GM19099 (cell line): ENCODE data around the gene KIF25.

Experiments
- POLR2A ChIP-seq: IDR thresholded peaks from 3 replicates; pipeline ENCODE4 v1.6.1; 2011; ENCODE audit warnings: low read depth; ENCODE audit not compliant: insufficient read length; ENCODE audit errors: extremely low read depth

The KIF25 gene

GRCh38 chr6:167985911-167986595 is 11.4 kb upstream of the KIF25 start:
- TF ChIP-seq POLR2A = no peak

GRCh38 chr6:167987396-167988153 is 9.9 kb upstream of the KIF25 start:
- no peak for TF ChIP-seq POLR2A

GRCh38 chr6:167988154-167988495 is 9.3 kb upstream of the KIF25 start:
- TF ChIP-seq POLR2A = no peak

GRCh38 chr6:167988945-167989841 is 8.3 kb upstream of the KIF25 start:
- no peak for TF ChIP-seq POLR2A

- TF ChIP-seq POLR2A = no peak
Measured at GRCh38 chr6:167990016-167990945, 7.2 kb upstream of the KIF25 start.

DNA sequence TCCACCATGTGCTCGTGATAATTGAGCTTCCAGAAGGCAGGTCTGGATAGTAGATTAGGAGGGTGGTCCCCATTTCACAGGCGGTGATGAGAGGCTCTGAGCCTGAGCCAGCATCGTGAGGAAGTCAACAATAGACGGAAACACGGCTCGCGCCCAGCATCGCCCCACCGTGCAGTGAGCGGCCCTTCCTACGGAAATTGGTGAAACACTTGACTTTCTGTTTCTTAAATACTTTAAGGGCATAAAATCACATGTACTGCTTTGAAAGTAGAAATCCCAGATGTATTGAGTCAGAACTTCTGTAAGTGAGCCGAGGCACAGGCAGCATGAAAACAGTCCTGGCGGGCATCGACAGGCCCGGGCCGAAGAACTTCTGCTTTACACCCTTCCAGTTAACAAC is 4.3 kb upstream of the KIF25 start:
- TF ChIP-seq POLR2A = no peak

DNA sequence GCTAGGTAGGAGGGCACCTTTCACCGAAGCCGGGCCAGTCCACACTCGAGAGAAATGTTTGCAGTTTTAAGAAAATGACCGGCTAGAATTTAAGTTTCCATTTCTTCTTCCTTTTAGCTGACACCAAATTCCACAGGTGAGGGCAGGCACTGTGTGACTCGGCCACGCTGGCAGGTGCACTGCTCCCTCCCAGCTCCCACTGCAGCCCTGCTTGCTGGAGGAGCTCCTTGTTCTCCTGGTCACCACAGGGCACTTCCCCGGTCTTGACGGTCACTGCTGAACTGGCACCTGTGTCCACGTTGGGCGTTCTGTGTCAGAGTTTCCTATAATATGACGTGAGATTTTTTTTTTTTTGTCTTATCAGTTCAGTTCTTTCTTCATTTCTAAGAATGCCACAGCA is 3.6 kb upstream of the KIF25 start:
- no peak for TF ChIP-seq POLR2A

- no peak for TF ChIP-seq POLR2A
Measured at GRCh38 chr6:167995302-167995701, 2.2 kb upstream of the KIF25 start.

DNA sequence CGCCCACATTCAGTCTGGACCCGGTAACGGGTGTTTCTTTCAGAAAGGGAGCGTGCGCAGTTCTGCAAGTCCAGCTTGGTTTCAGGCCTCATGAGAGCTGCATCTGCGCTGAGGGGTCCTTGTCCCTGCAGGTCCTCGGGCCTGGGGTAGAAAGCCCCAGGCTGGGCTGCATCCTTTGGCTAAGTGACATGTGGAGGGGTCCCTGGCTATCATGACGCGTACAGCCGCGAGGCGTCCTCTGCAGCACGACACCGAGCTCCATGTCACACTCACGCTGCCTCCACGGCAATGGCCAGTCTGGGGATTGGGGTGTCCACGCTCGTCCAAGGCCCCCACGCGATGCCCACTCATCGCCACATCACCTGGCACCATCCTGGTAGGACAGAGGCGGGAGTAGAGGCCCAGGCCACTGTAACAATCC is 1.7 kb upstream of the KIF25 start:
- TF ChIP-seq POLR2A = no peak

DNA sequence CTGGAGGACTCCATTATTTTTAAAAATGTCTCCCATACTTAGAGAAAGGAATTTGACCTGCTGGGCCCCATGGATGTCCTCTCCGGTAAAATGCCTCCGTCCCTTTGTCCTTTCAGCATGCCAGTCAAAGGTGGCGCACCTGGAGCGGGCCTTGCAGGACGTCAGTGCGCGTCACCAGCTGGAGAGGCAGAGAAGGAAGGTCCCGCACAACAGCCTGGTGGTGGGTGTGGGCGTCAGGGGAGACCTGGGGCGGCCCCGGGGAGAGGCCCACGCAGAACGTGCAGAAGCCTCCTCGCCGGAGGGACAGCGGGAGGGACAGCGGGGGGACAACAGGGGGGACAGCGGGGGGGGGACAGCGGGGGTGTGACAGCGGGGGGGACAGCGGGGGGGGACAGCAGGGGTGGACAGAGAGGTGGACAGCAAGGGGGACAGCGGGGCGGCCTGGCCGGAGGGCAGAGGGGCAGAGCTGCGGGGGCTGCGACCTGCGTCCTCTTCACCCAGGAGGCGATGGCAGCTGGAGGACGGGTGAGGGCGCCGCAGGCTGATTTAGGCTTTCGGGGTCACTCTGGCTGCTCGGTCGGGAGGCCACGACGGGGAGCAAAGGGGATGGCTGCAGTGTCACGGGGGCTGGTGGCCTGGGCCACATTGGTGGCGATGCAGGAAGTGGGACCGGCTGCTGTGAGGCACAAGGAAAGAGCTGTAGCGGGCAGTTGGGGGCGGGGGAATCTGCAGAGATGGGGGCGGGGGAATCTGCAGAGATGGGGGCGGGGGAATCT is 859 bp upstream of the KIF25 start:
- no peak for TF ChIP-seq POLR2A

GRCh38 chr6:167998215-167998614 is 744 bp downstream of the KIF25 start:
- no peak for TF ChIP-seq POLR2A

GRCh38 chr6:168000198-168001028 is 2.9 kb downstream of the KIF25 start:
- no peak for TF ChIP-seq POLR2A

DNA sequence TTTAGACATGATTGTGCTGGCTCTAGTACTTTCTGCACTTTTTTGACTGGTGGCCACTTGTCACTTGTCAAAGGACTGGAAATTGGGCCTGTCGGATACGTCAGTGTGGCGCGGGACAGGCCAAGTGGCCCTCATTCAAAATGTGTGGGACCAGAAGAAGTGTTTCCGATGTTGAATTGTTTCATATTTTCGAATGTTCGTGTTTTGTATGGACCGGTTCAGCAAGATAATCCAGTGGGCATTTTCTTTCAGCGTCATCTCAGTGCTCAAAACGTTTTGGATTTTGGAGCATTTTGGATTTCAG is 3.5 kb downstream of the KIF25 start:
- TF ChIP-seq POLR2A = no peak

- no peak for TF ChIP-seq POLR2A
Measured at GRCh38 chr6:168002804-168003203, 5.3 kb downstream of the KIF25 start.

DNA sequence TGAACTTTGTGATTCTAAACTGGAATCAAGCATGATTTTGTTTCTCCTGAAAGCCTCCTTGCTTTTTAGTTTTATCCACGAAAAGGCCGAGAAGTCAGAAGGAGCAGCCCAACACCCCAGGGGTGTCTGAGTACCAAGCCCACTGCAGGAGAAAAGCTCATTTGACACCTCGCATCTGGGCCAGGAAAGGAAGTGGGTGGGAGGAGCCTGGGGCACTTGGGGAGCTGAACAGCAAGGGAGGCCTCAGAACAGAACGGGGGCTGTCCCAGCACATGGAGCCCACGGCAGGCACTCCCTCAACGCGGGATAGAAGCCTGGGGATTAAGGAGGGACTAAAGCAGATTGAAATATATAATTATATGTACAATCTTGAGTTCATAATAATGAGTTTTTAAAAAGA is 6.6 kb downstream of the KIF25 start:
- no peak for TF ChIP-seq POLR2A
